SKM-1 treated with dmso at 0.1 percent for 144 hours (cell line): ENCODE data around the gene CDH5.

ENCODE experiments used
- DNase-seq: peaks from one replicate; lab custom pipeline; 2025; ENCODE audit not compliant: unreplicated experiment; lab: John Stamatoyannopoulos, UW

CDH5 gene

GRCh38 chr16:66412182-66412581 is 45.7 kb downstream of the CDH5 start:
- DNase-seq = no peak

GRCh38 chr16:66414891-66415290 is 48.4 kb downstream of the CDH5 start:
- no peak for DNase-seq

- no peak for DNase-seq
Observed at GRCh38 chr16:66416136-66416535, 49.6 kb downstream of the CDH5 start.

- DNase-seq = no peak
Observed at GRCh38 chr16:66416939-66417700, 50.6 kb downstream of the CDH5 start.

GRCh38 chr16:66418165-66418962 is 51.9 kb downstream of the CDH5 start:
- DNase-seq = no peak

- no peak for DNase-seq
Observed at GRCh38 chr16:66419527-66419926, 53.0 kb downstream of the CDH5 start.

- no peak for DNase-seq
Observed at GRCh38 chr16:66420396-66420795, 53.9 kb downstream of the CDH5 start.

GRCh38 chr16:66421891-66422290 is 55.4 kb downstream of the CDH5 start:
- DNase-seq = no peak

GRCh38 chr16:66422366-66422765 is 55.9 kb downstream of the CDH5 start:
- no peak for DNase-seq

- no peak for DNase-seq
Observed at GRCh38 chr16:66423177-66423576, 56.7 kb downstream of the CDH5 start.

- no peak for DNase-seq
Observed at GRCh38 chr16:66425651-66426050, 59.2 kb downstream of the CDH5 start.

- DNase-seq = no peak
Observed at GRCh38 chr16:66426112-66427035, 59.9 kb downstream of the CDH5 start.

- no peak for DNase-seq
Observed at GRCh38 chr16:66427036-66427860, 60.8 kb downstream of the CDH5 start, which contains the start of gene BEAN1. TSS of gene BEAN1 (plus strand) at chr16:66427295. CDS start at chr16:66437677, 10,382 bp downstream.

- DNase-seq = no peak
Observed at GRCh38 chr16:66427871-66428681, 61.6 kb downstream of the CDH5 start.

GRCh38 chr16:66428682-66429251 is 62.3 kb downstream of the CDH5 start:
- DNase-seq = no peak

GRCh38 chr16:66429290-66429962 is 62.9 kb downstream of the CDH5 start:
- DNase-seq = no peak

GRCh38 chr16:66430214-66430613 is 63.7 kb downstream of the CDH5 start:
- no peak for DNase-seq

GRCh38 chr16:66431760-66432159 is 65.3 kb downstream of the CDH5 start:
- no peak for DNase-seq

GRCh38 chr16:66432429-66432828 is 65.9 kb downstream of the CDH5 start:
- no peak for DNase-seq
